ELF-1 (cell line): ENCODE data around the gene PIF1.

ENCODE experiments used
- DNase-seq: peaks from one replicate; pipeline ENCODE4 v3.0.0-alpha.2; 2016; ENCODE audit warnings: low read depth, low spot score

The PIF1 gene, protein sequence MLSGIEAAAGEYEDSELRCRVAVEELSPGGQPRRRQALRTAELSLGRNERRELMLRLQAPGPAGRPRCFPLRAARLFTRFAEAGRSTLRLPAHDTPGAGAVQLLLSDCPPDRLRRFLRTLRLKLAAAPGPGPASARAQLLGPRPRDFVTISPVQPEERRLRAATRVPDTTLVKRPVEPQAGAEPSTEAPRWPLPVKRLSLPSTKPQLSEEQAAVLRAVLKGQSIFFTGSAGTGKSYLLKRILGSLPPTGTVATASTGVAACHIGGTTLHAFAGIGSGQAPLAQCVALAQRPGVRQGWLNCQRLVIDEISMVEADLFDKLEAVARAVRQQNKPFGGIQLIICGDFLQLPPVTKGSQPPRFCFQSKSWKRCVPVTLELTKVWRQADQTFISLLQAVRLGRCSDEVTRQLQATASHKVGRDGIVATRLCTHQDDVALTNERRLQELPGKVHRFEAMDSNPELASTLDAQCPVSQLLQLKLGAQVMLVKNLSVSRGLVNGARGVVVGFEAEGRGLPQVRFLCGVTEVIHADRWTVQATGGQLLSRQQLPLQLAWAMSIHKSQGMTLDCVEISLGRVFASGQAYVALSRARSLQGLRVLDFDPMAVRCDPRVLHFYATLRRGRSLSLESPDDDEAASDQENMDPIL

DNA sequence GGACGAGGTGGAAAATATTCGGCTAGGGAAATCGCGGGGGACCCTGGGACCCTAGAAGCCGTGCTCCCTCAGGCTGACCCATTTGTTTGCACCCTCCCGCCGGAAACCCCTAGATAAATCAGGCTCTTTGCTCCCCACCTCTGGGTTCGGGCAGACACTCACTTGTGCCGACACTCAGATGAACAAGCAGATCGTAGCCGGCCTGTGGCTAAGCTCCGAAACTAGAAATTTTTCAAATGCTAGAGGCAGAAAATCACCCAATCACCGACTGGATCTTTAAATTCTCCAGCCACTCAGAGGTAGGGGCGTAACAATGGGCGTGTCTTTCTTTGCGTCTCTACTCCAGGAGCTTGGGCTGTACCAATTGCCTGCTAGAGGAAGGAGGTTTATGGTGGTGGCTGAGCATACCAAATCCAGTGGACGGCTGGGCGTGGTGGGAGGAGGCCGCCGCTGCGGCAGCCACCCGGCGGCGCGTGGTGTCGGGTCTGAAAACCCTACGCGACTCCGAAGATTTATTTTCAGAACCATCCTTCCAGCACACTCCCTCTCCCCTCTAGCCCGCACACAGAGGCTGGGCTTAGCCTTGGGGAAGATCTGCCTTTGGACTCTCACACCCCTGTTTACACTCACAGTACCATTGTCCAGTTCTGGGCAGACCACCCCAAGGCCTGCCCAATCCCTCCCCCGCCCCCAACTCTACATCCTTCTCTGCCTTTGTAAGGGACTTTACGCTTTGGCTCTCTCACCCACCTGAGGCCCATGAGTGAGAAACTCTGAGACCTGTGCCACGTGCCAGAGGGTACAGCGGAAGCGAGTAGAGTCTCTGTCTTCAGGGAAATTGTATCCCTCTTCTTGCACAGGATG is at the start of gene PIF1:
Gene PIF1, minus strand, starts transcription at position 217 of the 864 bp plus-strand sequence. CDS start 1,312 bp downstream, outside the sequence.
- DNase-seq: peak; percentile 99

DNA sequence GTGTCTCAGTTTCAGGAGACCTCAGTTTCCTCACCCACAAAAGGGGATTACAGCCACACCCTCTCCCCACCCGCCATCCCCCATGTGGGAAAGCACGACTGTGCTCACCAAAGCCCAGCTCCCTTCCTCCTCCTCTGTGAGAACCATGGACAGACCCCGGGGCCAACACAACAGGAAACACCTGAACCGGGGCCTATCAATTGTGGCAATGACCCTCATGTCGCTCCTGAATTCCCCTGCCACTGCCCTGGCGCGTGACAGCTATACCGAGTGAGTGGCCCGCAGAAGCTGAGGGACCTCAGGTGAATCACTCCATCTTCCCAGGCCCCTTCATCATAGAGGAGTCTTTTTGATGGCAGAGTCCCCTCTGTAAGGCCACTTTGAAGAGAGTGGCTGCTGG is 44.9 kb upstream of the PIF1 start:
- no peak for DNase-seq

DNA sequence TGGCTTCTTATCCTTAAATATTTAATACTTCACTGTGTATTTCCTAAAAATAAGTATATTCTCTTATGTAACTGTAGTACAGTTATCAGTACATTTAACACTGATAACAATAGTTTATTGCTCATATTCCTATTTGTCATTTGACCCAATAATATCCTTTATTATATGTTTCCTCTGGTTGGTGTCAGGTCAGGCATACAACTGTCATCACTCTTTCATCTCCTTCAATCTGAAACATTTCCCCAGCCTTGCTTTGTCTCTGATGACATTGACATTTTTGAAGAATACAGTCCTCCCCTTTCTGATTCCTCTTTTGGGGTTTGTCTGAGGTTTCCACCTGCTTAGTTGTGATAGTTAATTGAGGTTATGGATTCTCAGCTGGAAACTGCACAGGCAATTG is 44.1 kb upstream of the PIF1 start:
- DNase-seq: no peak

DNA sequence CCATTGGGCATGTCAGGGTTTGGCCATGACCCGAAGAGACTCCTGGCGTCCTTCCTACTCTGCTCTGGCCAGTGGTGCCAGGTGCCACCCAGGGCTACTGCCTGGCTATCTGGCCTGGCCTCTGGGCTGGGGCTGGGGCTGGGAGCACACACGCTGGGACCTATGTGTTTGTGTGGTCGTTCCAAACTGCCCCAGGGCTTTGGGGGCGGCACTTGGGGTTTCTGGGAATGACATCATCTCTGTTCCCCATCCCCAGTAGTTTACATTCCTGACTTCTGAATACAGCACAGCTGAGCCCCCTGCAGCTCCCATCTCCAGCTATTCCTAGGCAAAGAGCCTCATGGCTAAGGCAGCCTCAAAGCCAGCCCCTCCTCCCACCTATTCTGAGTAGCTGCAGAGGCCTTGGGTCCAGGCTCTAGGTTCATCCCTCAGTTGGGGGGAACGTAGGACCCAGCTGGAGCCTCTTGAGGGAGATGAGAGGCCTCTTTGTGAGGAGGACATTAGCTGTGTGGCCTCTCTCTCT is 40.6 kb upstream of the PIF1 start:
- peak; percentile 86 for DNase-seq

DNA sequence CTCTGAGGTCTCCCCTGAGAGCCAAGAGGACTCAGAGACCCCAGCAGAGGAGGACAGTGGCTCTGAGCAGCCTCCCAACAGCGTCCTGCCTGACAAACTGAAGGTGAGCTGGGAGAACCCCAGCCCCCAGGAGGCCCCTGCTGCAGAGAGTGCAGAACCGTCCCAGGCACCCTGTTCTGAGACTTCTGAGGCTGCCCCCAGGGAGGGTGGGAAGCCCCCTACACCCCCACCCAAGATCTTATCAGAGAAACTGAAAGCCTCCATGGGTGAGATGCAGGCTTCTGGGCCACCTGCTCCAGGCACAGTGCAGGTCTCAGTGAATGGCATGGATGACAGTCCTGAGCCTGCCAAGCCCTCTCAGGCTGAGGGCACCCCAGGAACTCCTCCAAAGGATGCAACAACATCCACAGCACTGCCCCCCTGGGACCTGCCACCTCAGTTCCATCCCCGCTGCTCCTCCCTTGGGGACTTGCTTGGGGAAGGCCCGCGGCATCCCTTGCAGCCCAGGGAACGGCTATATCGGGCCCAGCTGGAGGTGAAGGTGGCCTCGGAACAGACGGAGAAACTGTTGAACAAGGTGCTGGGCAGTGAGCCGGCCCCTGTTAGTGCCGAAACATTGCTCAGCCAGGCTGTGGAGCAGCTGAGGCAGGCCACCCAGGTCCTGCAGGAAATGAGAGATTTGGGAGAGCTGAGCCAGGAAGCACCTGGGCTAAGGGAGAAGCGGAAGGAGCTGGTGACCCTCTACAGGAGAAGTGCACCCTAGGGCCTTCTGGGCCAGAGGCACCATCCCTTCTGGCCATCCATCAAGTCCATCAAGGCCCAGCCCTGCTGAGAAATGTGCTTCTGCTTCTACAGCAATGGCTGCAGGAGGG is 39.9 kb upstream of the PIF1 start:
- no peak for DNase-seq

DNA sequence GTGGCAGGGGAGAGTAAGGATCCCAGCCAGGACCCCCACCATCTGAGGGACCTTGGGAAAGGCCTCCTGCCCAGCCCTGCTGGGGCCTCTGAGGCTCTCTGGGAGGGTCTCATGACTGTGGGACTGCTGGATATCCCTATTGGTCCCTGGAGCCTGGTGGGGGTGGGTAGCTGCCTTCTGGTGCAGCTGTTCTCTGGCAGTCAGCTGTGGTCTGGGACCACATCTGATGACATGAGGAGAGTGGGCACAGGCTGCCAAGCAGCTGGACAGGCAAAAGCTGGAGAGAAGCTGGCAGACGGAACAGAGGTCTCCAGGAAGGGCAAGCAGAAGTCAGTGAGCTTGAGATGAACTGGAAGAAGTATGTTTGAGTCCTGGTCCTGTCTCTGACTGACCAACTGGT is 38.6 kb upstream of the PIF1 start:
- no peak for DNase-seq

DNA sequence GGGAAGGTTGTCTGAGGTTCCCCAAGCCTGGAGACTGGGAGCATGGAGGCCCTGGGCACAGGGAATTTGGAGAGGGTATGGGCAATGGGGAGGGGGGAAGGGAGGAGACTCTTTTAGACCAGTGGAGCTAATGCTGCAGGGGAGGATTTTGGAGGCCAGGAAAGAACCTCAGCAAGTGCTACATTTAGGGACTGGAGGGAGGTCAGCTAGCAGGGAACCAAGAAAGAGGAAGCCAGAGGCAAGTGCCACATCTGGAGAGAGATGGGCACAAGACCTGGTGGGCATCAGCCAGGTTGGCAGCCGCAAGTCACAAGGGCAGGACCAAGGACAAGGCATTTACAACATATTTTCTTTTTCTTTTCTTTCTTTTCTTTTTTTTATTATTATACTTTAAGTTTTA is 37.0 kb upstream of the PIF1 start:
- no peak for DNase-seq

DNA sequence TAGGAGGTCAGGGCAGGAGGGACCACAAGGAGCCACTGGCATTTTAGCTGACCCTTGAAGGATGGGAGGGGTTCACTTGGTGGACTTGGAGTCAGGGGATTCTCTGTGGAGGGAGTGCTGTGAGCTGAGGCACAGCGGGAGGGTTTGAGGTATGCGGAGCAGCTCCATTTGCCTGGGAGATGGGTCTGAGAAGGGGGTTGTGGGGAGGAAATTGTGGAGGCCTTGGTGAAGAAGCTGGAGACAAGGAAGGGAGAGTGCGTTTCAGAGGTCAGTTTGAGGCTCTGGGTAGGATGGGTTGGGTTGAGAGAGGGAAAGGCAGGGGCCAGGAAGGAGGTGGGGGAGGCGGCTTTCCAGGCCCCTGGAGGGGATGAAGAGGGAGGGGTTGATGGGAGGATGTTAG is 36.5 kb upstream of the PIF1 start:
- DNase-seq: no peak

DNA sequence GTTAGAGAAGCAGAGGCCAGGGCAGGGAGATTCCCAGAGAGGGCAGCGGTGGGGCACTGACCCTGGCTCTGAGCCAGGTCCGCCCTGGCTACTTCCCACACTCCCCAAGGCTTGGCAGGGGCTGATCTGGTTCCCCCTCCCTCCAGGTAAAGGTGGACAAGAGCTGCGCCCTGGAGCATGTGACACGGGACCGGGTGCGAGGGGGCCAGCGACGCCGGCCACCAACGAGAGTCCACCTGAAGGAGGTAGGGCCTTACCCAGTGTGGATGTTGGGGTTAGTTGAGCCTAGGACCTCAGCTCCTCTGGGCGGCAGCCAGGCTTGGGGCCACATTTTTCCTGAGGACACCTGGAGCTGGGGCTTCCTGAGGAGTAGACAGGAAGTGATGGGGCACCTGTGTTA is 35.9 kb upstream of the PIF1 start:
- DNase-seq: no peak

DNA sequence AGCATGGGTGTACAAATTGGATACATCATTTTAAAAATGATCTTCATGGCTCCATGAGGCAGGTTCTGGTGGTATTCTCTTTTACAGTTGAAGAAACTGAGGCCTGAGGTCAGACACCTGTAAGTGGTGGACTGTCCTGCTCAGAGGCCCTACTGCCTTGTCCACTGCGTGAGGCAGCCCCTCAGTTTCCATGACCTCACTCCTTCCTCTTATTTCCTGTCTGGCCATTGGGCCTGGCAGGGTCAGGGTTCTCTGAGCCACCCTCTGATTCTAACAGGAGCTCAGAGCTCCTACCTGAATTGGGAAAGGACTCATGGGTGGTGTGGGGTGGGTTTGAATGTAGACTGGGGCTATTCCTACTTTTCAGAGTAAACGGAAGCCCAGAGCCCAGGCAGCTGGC is 33.8 kb upstream of the PIF1 start:
- DNase-seq: no peak

DNA sequence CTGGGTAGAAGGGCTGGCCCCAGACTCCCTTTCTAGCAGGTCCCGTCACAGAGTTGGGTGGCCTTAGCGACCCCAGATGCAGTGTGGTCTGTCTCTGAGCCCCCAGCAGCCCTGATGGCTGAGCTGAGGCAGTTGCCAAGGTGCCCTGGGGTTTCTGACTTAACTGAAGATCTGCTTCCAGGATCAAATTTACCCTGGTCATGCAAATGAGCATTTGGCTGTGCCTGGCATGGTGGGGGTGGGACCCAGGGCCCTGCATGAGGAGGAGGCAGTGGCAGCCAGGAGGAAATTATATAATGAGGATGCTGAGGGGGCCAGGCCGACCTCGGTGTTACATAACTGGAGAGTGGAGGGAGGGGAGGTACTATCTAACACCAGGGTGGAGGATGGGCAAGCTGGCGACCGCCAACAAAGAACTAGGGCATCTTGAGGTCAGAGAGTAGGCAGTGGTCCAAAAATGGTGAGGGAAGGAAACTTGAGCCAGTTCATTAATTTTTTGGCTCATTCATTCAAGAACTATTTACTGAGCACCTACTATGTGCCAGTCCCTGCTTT is 32.7 kb upstream of the PIF1 start:
- no peak for DNase-seq

DNA sequence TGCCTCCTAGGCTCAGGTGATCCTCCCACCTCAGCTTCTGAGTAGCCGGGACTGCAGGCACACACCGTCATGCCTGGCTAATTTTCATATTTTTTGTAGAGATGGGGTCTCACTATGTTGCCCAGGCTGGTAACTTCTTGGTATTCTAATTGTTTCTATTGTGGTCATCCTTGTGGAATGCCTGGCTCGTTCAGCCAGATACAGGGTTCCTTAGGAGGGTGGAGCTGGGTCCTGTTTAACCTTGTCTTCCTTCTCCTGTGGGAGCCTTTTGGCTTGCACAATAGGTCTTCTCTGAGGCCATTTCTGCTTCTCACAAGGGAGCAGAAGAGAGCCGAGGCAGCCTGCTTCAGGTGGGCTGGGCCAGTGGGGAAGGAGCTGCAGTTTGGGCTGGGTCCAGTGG is 32.0 kb upstream of the PIF1 start:
- DNase-seq: no peak

DNA sequence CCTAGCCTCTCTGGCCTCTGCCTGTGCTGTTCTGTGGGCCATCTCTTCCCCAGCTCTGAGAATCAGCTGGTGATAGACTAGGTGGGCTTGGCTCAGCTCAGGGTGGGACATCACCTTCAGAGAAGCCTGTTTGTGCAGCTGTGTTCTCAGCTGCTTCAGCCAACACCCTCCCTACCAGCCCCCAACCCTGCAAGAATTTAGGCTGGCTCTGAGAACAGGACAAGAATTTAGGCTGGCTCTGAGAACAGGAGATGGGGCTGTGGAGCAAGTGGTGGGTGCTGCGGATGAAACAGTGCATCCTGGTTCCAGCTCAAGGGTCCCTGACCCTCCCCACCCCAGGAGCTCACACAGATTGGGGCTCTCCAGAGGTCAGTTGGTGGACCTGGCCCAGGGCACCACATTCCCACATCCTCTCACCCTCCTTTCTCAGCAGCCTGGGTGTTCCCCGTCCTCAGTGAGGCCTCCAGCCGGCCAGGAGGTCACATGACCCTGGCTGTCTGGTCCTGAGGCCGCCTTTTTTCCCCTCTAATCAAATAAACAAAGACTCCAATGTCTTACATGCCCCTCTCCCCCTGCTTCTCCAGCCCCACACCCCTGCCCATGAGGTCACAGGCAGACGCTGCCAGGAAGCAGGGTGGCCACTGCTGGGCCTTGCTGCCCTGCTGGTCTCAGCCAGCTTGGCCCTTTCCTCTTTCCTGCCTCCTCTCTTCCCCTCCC is 31.1 kb upstream of the PIF1 start:
- peak; percentile 72 for DNase-seq

DNA sequence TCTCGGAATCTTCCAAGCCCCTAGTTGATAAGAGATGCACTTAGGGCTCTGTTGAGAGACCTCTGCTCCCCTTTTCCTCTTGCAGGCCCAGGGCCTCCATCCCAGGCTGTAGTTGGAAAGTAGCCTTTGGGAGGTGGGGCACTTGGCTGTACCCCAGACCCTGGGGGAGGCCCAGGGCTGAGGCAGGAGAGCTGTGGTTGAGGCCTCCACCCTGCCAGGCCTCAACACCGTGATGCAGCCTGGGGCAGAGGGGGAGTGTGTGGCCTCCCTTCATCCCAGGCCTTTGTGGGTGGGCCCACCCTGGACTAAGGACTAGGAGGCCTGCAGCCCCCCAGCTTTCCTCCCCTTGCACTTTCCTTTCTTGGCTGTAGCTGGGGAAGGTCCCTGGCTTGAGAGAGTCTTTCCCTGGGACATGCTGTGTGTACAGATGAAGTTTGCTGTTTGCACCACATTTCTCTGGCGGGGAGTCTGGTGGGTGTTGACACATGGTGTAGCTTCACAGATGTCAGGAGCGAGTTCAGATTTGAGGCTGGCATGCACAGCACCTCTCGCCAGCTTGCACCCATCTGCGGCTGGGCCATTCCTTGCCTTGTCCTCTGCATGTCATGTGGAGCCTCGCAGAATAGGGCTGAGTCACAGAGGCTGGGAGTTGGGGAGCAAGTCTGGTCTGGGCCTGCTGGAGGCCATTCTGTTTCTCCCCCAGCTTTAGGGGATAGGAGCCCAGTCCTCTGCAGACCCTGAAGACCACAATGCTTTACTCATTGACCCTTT is 29.9 kb upstream of the PIF1 start:
- DNase-seq: no peak

DNA sequence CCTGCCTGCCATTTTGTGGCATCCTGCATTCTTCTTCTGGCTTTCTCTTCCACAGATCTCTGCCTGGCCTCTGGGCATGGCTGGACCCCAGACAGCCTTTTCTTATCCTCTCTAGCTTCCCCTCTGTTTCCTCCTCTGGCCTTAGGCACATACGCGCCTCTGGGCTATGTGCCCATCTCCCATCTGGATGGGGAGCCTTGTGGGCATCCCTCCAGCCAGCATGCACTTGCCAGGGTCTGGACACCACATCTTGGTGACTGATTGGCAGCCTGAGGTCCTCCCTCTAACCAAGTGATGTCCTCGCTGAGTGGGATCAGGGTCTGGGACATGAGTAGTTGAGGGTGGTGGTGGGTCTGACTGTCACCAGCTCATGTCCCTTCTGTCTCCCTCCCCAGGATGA is 29.1 kb upstream of the PIF1 start:
- DNase-seq: no peak

DNA sequence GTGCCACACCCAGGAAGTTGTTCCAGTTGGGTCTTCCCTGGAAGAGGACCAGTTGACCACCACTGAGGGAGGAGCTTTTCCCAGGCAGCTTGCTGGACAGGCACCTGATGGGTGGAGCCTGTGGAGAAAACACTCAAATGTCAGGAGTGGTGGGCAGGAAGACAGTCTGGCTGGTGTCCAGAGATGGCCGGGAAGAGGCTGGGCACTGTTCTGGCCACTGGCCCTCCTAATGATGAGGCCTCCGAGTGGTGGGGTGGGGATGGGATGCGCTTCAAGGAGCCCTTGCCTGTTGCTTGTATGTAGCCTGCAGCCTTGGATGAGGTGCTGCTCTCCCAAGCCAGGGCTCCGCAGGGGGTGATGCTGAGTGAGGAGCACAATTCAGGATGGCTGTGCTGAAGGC is 28.6 kb upstream of the PIF1 start:
- no peak for DNase-seq

DNA sequence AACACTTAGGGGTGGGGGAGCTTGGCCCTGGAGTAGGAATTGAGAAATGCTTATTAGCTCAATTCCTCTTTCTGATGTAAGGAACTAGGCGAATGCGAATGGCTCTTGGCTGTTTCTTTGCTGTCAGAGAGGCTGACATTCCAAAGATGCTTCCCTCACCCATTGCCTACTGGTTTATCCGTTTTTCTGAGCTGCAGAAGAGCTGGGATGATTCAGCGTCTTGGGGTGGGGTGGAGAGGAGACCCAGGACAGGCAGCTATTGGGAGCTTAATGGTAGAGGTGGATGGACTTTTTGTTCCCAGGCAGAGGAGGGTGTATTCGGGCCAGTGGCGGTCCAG is 26.0 kb upstream of the PIF1 start:
- DNase-seq: peak; percentile 74

DNA sequence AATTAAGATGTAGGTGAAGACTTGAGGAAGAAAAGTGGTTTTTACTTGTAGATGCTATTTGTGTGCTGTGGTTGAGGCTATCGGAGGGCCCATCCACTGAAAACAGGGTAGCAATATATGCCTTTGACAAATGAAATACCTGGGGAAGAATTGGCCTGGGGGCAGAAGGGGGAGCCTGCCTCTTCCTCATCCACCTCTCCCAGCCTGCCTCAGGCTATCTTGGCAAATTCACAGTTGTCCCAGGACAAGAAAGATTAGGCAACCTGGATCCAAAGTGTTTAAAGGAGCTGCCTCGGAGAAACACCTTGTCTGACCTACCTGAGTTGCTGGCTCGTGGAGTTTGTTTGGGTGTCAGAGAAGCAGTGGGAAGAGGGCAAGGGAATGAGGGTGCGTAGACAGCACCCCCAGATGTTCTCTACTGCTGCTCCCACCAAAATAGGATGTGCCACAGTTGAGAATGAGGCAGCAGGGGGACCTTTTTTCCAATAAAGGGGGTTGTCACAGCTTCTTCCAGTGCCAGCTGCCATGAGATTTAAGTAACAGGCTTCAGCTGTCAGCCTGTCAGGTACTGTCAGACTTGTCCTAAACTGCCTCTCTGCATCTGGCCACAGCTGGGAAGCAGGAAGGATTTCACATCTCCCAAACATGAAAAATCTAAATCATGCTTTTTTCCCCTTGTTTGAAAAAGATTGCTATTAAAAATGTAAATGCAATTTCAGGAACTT is 25.5 kb upstream of the PIF1 start:
- DNase-seq: peak; percentile 58
